Central memory CD4-positive, alpha-beta T cell (primary cell): ENCODE data around the gene XXYLT1.
"Not testable (repeated sequence)": the region's sequence is repeated elsewhere in the genome, so short reads cannot be mapped to it uniquely, and the experiment has no call there.

Experiments used
- DNase-seq: peaks from one replicate; pipeline ENCODE4 v3.0.0; 2022

The XXYLT1 gene

GRCh38 chr3:195250473-195251251 is 20.3 kb downstream of the XXYLT1 start:
- DNase-seq: no peak

- DNase-seq: no peak
Measured at GRCh38 chr3:195249858-195250464, 21.0 kb downstream of the XXYLT1 start.

GRCh38 chr3:195249057-195249770 is 21.7 kb downstream of the XXYLT1 start:
- DNase-seq: no peak

- DNase-seq: no peak
Measured at GRCh38 chr3:195248281-195248680, 22.7 kb downstream of the XXYLT1 start.

- no peak for DNase-seq
Measured at GRCh38 chr3:195247863-195248189, 23.1 kb downstream of the XXYLT1 start.

- no peak for DNase-seq
Measured at GRCh38 chr3:195247086-195247862, 23.7 kb downstream of the XXYLT1 start.

- no peak for DNase-seq
Measured at GRCh38 chr3:195246581-195246995, 24.4 kb downstream of the XXYLT1 start.

GRCh38 chr3:195245531-195245951 is 25.4 kb downstream of the XXYLT1 start:
- no peak for DNase-seq

DNA sequence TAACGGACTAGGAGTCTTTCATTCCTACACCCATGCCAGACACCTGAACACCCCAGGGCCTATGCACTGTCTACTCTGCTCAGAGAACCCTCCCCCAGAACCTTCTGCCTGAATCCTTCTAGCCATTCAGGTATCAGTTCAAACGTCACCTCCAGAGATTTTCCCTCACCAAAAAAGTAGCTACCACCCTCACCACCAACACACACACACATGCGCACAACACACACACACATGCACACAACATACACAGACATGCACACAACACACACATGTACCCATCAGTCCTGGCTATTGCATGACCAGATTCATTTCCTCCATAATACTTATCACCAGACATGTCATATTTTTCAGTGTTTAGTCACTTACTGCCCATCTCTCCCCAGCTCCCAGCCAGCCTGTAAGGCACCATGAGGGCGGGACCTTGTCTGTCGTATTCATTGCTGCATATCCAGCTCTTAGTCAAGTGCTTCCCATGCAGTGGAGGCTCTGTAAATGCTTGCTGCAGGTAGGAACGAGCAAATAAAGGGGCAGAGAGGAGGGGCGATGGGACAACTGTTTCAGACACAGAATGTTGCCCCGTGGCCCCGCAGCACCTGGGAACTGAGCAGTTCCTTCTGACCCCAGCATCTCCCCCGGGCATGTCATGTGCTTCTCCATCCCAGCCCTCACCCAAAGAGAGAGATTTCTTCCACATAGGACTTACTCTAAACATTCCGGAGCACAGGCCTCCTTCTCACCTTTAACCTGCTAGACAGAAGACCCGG is 29.2 kb downstream of the XXYLT1 start:
- no peak for DNase-seq

- no peak for DNase-seq
Measured at GRCh38 chr3:195240939-195241338, 30.0 kb downstream of the XXYLT1 start.

DNA sequence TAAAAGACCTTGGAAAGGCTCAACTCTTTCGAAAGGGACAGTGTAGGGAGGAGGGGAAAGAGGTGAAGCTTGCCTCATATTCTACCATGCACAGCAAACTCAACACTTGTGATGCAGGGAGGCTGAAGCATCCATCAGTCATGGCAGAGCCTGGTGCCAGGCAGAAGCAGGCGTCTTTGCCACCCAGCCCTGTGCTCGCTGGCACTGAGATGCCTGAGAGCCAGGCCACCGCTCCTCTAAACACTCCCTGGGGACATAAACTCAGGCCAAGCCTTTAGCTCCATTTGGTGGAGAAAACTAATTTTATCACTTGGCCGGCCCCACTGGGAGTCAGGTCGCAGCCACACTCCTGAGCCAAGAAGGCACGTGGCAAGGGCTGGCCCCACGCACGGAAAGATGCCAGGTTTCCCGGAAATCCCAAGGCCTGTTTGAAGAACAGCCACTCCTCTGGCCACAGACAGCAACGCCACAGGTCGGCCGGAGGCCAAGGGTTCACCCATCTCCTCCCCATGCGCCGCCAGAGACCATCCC is 30.7 kb downstream of the XXYLT1 start:
- DNase-seq: no peak

- no peak for DNase-seq
Measured at GRCh38 chr3:195239121-195239520, 31.8 kb downstream of the XXYLT1 start.

- DNase-seq: no peak
Measured at GRCh38 chr3:195238586-195239118, 32.3 kb downstream of the XXYLT1 start.

DNA sequence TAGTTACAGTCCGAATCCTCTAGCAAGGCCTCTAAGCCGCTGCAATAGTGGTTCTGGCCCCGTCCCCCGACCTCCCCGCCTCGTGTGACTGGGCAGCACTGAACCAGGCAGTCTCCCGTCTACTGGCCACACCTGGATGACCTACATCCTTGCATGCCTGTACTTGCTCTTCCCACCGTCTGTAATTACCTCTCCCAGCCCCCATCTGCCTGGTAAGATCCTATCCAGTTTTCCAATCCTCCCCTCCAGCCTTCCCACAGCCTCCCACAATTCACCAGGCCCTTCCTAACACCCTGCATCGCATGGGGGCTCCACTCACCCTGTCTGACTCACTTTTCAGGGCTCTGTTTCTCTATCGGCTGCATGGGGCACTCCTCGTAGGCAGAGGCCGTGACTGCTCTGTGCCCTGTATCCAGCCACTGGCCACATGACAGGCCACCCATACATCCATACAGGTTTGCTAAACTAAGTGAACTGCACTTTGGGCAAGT is 32.8 kb downstream of the XXYLT1 start:
- no peak for DNase-seq

DNA sequence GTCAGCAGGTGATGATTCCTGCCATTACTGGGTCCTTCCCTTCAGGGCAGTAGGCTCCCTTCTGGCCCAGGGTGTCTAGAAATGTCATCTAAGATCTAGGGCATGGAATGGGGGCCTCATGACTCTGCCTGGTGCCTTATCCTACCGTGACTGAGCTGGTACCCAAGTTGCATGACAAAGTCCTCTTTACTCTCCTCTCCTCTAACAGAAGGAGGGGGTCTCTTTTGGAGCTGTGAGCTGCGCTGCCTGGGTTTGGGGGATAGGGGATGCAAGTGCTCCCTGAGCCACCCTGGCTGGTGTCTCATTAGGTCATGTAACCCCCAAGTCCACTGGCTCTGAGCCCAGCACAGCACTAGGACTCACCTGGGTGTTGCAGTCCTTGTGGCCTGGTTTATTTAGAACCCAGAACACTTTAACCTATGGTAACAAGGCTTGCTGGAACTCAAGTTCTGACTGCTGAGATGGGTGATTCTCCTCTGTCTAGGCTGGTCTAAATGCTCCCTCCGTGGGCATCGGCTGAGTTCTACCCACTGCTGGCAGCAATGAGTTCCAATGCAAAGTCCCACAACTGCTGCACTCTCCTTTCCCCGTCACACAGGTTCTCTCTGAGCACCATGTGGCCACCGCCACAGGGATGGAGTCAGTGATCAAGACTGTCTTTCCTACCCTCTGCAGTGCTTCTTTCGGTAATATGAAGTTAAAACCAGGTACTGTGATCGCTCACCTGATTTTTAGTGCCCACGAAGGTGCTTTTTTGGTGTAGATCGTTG is 34.0 kb downstream of the XXYLT1 start:
- no peak for DNase-seq

- no peak for DNase-seq
Measured at GRCh38 chr3:195236076-195236798, 34.7 kb downstream of the XXYLT1 start.

DNA sequence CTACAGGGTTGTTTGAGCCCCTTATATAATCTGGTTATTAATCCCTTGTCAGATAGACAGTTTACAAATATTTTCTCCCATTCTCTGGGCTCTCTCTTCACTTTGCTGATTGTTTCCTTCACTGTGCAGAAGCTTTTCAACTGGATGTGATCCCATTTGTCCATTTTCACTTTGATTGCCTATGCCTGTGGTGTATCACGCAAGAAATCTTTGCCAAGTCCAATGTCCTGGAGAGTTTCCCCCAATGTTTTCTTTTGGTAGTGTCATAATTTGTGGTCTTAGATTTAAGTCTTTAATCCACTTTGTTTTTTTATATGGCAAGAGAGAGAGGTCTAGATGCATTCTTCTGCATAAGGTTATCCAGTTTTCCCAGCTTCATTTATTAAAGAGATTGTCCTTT is 40.7 kb downstream of the XXYLT1 start:
- DNase-seq: no peak

DNA sequence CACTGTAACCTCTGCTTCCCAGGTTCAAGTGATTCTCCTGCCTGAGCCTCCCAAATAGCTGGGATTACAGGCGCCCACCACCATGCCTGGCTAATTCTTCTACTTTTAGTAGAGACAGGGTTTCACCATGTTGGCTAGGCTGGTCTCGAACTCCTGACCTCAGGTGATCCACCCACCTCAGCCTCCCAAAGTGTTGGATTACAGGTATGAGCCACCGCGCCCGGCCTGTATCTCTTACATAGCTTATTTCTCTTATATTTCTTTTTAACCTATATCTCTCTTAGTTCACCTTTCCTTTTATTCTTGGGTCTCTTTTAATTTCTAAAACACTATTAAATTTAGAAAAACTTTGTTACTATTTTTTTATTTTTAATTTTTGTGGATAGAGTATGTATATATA is 42.1 kb downstream of the XXYLT1 start:
- DNase-seq: not testable (repeated sequence)

DNA sequence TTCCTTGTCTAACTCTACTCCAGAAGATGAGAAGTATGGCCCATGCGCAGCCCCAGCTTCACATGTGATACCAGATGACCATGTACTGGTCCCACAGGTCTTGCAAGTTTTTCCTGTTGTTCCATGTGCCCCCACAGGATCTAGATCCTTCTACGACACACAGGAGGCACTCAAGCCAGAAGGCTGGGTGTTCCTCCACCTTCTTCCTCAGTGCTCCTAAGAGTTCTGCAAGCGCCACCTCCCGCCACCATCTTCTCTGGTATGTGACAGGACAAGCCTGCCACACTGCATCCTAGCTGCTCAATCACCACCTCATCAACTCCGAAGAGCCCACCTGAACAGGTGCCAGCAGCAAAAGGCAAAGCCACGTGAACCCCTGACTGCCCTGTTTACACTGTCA is 43.1 kb downstream of the XXYLT1 start:
- DNase-seq: no peak

- no peak for DNase-seq
Measured at GRCh38 chr3:195226900-195227447, 44.0 kb downstream of the XXYLT1 start.
